Kidney epithelial cell (primary cell): ENCODE measurements around the gene RBPJ. TPM values are rescaled to one million over a fixed set of nuclear protein-coding genes. Genes with fewer than 3 reads are reported as not detected.

ENCODE experiments used
- DNase-seq: peaks from one replicate; pipeline ENCODE4 v3.0.0-alpha.2; 2010; ENCODE audit warnings: low read depth
- H3K27me3 ChIP-seq: 2 replicates; pipeline ENCODE4 v1.6.0; 2011; ENCODE audit warnings: low read length; ENCODE audit not compliant: control insufficient read depth, insufficient read depth
- H3K36me3 ChIP-seq: 2 replicates; pipeline ENCODE4 v1.5.1; 2011; ENCODE audit warnings: low read length; ENCODE audit not compliant: control insufficient read depth, insufficient read depth
- H3K4me3 ChIP-seq: 2 replicates; pipeline ENCODE4 v1.5.1; 2011; ENCODE audit warnings: low read depth, mild to moderate bottlenecking, control low read depth, low read length
- CTCF ChIP-seq: IDR thresholded peaks from 2 replicates; pipeline ENCODE4 v1.5.1; 2011; ENCODE audit warnings: mild to moderate bottlenecking, moderate library complexity, low read length, control low read depth, inconsistent platforms; ENCODE audit not compliant: insufficient read depth, poor library complexity, severe bottlenecking
- total RNA-seq: library from RNA; depleted of rRNA; stranded (reverse); fragments of >200 nt; gene quantifications from 2 replicates; pipeline ENCODE4 v1.2.3, GENCODE V29; 2015

RBPJ gene
- total RNA-seq, 1 donor from 2014 or later: 82.2 TPM

DNA sequence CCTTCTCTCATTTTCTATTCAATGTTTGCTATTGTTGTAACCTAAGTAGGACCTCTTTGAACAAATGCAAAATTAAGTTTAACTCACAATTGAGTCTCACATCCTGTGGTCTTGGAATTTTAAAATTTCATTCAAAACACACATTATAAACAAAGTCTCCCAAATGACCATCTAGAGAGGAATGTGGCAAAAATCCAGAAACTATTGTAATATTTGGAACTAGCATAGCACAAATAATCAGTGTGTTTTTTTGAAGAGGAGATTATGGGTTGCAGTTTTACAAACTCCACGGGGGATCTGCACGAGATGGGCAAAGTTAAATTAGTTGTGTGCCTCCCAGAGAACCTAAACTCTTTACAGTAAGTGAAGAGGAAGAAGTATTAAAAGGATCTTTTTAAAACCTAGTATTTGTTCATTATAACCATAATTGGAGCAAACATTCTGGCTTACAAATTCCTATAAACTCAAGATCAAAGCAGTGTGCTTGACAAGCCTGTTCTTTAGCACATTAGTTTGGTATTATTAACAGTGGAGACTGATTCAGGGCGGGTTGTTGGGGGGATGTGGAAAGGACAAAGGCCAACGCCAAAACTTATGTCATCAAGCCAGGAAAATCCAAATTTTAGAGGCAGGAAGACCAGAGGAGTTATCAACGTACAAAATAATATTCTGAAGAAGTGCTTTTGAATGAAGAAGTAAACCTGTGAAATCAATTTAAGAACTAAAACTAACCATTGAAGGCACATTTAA is 22.4 kb upstream of the RBPJ start:
- no peaks in the 10 kb centered on the region for H3K36me3 ChIP-seq
- no peaks in the 10 kb centered on the region for H3K27me3 ChIP-seq
- no peak overlapping the region for H3K4me3 ChIP-seq
- no peak for DNase-seq
- TF ChIP-seq CTCF: no peak

DNA sequence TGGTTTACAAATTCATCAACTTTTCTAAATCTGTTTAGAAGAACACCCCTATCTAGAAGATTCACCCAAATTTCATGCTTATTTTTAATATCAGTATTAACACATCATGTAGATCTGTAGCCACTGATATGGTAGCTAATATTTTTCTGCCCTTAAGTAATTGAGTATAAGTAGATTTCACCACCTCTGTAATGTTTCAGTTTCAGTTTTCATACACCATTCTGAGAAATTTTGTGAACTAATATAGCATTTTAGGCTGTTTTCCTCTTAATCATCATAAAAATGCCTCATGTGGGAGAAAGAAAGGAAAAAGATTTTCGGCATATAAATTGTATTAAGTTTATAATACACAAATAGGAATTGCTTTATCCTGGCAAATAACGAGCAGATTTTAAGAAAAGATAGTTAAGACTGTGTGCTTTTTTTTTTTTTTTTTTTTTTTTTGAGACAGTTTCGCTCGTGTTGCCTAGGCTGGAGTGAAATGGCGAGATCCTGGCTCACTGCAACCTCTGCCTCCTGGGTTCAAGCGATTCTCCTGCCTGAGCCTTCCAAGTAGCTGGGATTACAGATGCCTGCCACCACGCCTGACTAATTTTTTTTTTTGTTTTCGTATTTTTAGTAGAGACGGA is 21.4 kb upstream of the RBPJ start:
- Histone ChIP-seq H3K36me3 (no peaks in the 10 kb centered on the region), H3K27me3 (no peaks in the 10 kb centered on the region), H3K4me3 (no peak overlapping the region)
- TF ChIP-seq CTCF: no peak
- DNase-seq: no peak

DNA sequence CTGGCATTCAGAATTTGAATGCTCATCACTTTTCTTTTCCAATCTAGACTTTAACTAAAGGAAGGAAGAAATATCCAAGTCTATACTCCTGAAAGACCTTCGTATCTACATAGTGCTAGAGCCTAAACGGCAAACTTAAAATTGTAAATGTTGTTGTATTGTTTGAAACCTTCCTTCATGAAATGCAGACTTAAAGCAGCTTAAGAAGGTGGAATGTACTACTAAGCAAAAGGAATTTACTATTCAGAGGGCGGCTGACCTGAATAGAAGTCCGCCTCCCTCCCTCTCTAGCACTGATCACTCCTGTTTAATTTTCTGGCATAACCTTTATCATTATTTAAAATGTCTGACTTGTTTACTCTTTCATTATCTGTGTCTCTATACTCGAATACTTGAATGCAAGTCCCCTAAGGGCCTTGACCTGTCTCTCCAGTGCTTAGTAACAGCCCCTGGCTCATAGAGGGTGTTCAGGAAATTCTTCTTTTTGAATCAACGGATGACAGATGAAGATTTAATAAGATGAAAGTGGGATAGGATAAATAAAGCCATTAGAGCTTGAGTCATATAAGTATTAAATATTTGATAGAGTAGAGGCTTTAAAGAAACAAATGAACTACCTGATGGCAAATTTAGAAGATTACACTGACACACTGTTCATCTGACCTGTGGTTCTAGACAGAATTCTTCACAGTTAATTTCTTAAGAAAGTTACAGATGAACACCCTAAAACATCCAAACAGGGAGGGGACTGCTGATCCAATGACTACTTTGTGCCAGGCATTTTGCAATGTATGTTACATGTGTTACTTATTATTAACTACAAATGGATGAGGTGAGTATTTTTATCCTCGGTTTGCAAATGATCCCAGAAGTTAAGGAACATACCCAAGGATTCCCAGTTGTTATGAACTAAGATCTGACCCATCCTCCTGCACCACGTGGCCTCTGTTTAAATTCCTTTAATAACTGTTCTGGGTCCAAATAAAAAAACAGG is 20.2 kb upstream of the RBPJ start:
- no peak for DNase-seq
- H3K4me3 ChIP-seq: no peak overlapping the region
- TF ChIP-seq CTCF: no peak
- no peaks in the 10 kb centered on the region for H3K27me3 ChIP-seq
- H3K36me3 ChIP-seq: no peaks in the 10 kb centered on the region

DNA sequence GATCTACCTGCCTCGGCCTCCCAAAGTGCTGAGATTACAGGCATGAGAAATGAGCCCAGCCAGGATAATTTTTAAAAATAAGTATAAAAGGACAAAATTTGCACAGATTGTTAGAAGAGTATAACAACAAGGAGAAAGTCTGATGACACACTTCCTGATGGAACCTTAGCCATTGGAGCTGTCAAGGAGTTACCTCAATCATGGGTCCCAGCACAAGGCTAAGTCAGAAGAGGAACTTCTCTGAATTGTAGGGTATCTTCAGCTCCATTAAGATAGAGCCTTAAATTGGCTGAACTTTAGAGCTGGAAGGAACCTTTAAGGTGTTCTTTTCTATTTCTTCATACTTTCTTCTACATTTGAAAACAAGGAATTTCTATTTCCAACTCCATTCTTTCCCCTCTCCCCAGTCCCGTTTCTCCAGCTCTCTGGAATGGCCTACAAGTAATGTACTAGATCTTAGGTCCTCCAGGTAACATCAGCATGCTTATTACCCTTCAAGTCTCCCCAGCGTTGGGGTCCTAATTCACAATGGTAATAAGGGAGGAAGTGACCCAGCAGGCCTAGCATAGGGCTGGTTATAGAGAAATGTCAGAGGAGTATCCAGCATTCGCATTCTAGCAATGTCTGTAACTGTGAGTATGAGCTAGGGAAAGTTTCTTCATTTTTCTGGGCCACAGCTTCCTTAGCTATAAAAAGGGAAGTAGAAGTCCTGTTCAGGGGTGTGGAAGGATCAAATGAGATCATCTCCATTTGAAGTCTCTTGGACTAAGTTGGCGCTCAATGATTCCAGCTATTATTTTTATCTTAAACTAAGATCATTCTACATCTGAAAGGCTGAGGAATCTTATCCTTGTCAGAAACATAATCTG is 18.5 kb upstream of the RBPJ start:
- DNase-seq: no peak
- no peak for TF ChIP-seq CTCF
- Histone ChIP-seq H3K36me3 (no peaks in the 10 kb centered on the region), H3K4me3 (no peak overlapping the region), H3K27me3 (no peaks in the 10 kb centered on the region)

- Histone ChIP-seq H3K4me3 (no peak overlapping the region), H3K36me3 (no peaks in the 10 kb centered on the region), H3K27me3 (no peaks in the 10 kb centered on the region)
- no peak for DNase-seq
- TF ChIP-seq CTCF: no peak
Measured at GRCh38 chr4:26303008-26303407, 17.8 kb upstream of the RBPJ start.
